ENCODE data around the gene DNAH10.
"Not testable (repeated sequence)": the region's sequence is repeated elsewhere in the genome, so short reads cannot be mapped to it uniquely, and the experiment has no call there.

Gene DNAH10

DNA sequence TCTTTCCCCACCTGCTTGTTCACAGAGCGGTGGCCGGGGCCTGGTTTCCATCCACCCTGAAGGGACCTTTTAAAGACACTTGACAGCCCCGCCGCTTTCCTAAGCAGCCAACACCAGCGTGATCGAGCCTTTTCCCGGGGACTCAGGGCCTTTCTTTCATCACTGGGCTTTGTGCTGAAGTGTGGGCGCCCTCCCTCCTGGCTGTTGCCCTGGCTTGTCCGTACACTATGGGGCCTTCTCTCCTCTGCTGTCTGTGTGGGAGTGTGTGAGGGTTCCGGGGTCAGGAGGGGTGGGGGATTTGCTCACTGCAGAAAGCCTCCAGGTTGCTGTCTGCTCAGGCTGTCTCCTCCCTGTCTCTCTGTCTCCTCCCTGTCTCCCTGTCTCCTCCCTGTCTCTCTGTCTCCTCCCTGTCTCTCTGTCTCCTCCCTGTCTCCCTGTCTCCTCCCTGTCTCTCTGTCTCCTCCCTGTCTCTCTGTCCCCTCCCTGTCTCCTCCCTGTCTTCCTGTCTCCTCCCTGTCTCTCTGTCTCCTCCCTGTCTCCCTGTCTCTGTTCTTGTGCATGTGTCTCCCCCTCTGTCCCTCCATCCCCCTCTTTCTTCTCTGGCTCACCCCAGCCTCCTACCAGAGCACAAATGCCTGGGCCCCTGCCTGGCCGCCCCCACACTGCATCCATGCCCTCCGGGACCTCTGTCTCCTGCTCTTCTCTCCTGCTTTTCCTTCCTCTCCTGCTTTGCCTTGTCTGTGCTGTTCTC lies 145.8 kb downstream of the DNAH10 start:
- DNase-seq (ENCODE audit: low read depth): peak; percentile 68

DNA sequence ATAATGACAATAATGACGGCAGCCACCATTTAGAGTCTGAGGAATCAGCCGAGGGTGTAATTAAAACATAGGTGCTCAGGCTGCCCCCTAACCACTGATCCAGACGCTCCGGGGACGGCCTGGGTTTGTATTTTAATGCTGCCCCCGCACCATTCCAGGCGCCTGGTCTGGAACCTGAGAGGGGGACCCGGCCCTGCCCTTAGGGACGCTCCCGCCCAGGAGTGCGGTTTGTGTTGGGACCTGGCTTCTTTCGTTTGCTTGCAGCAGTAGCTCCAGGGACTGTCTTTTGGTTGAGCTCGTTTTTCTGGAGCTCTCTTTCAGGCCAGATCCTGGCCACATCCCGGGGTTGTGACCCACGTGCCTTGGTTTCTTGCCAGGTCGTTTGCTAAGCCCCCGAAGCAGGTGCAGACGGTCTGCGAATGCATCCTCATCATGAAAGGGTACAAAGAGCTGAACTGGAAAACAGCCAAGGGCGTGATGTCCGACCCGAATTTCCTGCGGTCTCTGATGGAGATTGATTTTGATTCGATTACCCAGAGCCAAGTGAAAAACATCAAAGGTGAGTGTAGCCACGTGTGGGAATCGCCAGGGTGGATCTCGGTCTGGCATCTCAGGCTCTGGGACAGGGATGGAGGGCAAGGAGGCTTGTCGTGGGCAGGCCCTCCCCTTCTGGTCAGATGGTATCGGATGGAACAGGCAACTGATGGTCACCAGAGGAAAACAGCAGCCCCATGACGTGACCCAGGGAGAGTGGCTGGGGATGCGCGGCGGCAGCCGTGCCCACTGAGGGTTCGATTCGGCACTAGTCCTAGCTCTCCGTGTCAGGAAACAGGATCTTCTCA lies 147.0 kb downstream of the DNAH10 start:
- DNase-seq (ENCODE audit: low read depth): no peak

DNA sequence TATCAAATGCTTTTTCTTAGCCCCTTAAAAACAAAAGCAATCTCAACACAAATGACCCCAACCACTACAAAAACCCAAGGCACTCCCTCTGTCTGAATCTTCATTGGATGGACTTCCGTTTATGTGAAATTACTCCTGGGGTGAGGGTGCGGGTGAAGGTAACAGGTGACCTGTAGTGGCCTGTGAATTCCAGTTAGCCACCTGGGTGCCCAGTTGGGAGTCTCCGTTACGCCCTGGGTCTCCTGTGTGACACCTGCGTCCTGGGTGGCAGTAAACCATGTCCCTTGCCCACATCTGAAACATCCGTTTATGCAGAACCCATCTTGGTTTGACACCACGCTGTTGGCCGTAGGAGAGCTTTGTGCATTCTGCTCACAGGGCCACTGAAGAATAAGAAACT lies 148.0 kb downstream of the DNAH10 start:
- DNase-seq (ENCODE audit: low read depth): no peak

DNA sequence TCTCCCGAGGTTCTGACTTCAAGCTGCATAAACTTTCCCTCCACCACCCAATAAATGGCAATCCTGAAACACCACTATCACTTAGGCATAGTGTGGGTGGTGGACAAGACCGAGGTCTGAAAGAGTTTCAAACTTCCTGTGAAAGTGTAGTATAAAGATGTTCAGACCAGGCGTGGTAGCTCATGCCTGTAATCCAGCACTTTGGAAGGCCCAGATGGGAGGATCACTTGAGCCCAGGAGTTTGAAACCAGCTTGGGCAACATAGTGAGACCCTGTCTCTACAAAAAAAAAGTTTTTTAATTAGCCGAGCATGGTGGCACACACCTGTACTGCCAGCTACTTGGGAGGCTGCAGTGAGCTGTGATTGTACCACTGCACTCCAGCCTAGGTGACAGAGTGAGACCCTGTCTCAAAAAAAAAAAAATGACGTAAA lies 148.7 kb downstream of the DNAH10 start:
- DNase-seq (ENCODE audit: low read depth): no peak

DNA sequence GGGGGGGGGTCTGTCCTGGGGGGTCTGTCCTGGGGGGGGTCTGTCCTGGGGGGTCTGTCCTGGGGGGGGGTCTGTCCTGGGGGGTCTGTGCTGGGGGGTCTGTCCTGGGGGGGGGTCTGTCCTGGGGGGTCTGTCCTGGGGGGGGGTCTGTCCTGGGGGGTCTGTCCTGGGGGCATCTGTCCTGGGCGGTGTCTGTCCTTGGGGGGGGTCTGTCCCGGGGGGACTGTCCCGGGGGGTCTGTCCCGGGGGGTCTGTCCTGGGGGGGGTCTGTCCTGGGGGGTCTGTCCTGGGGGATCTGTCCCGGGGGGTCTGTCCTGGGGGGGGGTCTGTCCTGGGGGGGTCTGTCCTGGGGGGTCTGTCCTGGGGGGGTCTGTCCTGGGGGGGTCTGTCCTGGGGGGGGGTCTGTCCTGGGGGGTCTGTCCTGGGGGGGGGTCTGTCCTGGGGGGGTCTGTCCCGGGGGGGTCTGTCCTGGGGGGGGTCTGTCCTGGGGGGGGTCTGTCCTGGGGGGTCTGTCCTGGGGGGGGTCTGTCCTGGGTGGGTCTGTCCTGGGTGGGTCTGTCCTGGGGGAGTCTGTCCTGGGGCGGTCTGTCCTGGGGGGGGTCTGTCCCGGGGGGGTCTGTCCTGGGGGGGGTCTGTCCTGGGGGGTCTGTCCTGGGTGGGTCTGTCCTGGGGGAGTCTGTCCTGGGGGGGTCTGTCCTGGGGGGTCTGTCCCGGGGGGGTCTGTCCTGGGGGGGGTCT lies 149.7 kb downstream of the DNAH10 start:
- DNase-seq (ENCODE audit: low read depth): not testable (repeated sequence)

DNA sequence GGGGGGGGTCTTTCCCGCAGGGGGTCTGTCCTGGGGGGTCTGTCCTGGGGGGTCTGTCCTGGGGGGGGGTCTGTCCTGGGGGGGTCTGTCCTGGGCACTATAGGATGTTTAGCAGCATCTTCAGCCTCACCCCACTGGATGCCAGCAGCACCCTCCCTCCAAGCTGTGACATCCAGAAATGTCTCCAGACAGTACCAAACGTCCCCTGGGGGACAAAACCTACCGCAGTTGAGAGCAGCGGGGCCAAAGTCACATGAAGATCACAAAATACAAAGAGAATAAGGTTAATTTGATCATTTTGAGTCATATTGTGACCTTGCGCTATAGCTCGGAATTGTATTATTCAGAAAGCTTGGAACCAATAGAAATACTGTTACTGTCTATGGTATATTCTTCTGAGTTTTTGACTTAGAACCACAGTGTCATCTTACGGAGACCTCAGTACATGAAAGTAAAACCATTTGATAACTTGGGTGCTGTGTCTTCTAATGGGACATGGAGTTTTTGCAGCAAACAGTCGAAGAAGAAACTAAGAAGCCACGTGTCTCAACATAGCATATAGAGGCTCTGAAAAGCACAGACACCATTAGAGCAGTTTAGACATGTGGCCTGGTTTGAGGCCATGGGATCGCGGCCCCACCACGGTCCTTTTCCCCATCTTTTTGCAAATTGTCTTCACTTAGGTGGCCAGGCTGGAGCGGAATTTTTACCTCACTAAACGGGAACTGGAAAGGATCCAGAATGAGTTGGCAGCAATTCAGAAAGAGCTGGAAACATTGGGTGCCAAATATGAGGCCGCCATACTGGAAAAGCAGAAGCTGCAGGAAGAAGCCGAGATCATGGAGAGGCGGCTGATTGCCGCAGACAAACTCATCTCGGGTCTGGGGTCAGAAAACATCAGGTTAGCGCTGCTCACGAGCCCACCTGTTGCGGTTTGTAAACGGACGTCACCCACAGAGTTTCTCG lies 150.6 kb downstream of the DNAH10 start:
- no peak for DNase-seq (ENCODE audit: low read depth)

DNA sequence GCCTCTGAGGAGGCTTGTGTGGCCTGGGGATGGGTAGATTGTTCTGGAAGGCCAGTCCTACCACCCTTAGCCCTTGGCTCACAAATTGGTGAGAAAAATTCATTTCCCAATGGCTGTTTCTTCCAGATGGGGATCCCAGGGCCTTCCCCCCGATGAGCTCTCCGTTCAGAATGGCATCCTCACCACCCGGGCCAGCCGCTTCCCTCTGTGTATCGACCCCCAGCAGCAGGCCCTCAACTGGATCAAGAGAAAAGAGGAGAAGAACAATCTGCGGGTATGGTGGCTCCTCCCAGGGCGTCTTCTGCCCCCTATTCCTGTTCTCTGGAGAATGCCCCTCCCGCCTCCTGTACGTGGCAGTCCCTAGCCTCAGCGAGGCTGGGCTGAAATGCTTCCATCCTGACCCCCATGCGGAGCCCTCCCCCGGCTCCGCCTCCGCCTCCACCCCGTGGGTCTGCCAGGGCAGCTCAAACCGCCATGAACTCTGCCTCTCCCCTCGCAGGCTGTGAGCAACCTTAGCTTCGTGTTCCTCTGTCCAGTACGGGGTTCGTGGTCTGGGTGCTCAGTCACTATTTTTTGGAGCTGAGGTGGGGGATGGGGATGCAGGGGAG lies 152.7 kb downstream of the DNAH10 start:
- DNase-seq (ENCODE audit: low read depth): no peak

DNA sequence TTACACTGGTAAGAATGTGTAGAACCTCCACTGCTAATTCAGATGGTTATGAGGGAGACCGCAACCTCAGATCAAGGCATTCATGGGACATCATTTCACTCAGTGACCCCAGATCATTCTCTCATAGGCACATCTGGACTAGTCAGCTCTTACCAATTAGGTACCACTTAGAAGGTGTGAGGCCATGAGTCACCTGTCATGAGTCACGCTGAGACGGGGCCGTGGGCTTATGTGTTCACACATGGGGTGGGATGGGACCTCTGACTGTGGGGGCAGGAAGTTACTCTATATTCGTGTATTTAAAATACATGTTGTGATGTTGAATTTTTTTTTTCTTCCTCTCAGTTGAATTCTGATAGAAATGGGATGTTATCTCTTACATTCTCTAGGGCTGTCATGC lies 154.6 kb downstream of the DNAH10 start:
- DNase-seq (ENCODE audit: low read depth): no peak

DNA sequence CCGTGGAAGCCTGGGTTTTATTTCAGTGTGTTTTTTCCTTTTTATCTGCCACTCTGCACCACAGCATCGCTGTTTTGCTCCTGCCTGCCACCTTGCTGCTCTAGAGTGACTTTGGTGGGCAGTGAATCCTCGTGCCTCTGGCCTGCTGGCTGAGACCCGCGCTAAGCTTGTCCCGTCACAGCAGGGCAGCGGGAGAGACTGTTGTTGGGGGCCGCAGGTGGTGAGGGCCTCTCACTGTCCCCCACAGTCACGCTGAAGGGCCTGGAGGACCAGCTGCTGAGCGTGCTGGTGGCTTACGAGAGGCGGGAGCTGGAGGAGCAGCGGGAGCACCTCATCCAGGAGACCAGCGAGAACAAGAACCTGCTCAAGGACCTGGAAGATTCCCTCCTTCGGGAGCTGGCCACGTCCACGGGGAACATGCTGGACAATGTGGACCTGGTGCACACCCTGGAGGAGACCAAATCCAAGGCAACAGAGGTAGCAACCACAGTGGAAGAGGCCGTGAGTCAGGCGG lies 155.3 kb downstream of the DNAH10 start:
- DNase-seq (ENCODE audit: low read depth): no peak

DNA sequence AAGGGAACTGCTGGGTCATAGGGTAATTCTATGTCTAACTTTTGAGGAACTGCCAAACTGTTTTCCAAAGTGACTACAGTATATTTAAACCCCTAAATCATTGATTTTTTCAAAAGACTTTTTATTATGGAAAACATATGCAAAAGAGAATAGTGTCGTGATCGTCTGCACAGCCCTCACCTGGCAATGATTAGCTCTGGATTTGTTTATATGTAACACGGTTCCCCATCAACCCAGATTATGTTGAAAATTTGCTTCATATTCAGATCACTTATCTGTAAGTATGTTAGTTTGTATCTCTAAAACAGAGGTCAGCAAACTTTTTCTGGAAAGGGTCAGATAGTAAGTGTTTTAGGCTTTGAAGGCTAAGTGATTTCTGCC lies 157.9 kb downstream of the DNAH10 start:
- no peak for DNase-seq (ENCODE audit: low read depth)

DNA sequence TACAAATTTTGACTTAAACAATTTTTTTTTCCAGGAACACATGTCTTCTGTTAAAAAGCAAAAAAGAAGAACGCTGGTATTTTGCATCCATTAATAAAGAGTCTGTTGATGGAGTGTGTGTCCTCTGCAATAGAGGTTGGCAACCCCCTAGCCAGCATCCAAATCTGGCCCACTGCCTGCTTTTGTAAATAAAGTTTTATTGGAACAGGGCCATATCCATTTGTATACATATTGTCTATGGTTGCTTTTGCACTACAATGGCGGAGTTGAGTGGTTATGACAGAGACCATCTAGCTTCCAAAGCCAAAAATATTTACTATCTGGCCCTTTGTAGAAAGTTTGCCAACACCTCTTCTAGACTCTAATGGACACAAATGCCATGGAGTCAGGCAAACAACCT lies 160.9 kb downstream of the DNAH10 start:
- DNase-seq (ENCODE audit: low read depth): no peak

DNA sequence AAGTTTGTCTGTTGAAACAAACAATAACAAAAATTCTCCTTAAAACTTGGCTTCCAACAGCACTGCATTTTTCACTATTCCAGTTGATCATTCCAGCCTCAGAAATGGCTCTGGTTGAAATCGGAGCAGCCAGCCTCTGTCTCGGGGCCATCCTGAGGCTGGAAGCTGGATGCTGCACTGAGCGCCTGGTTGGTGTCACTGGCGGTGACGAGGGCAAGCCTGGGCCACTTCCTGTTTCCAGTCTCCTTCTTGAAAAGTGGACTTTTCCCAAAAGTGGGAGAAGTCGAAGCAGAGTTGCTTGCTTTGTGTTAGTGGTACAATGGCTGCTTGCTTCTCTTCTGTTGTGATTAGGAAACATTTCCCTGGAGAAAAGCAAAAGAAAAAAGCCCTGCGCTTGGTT lies 161.8 kb downstream of the DNAH10 start:
- no peak for DNase-seq (ENCODE audit: low read depth)

DNA sequence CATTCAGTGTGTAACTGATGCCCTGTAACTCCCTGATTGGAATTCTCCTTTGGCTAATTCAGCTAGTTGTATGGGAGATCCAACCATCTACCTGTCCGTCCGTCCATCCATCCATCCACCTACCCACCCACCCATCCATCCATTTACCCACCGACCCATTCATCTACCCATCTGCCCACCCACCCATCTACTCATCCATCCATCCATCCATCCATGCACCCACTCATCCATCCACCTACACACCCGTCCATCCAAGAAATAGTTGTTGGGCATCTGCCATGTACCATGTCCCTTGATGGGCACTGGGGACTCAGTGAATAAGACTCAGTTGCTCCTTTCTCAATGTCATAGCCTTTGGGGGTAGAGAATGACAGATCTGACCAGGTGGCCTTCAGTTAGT lies 162.4 kb downstream of the DNAH10 start:
- no peak for DNase-seq (ENCODE audit: low read depth)

DNA sequence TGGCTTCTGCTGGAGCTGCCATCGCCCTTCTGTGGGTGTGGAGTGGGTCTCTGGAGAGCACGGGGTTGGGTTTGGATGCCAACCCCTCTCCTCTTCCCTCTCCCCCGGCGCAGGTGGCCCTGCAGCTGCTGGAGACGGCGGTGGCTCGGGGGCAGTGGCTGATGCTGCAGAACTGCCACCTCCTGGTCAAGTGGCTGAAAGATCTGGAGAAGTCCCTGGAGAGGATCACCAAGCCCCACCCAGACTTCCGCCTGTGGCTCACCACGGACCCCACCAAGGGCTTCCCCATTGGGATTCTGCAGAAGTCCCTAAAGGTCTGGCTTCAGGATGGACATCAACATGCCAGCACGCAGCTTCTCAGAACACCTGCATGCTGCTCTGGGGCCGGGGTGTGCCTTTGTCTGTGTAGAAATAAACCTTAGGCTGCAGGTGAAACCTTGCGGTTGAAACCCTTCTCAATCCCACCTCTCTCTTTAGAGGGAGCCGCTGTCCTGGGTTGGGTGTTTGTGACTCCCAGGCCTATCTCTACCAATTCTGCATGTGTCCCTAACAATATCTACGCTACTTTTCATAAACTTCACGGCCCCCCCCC lies 166.3 kb downstream of the DNAH10 start:
- DNase-seq (ENCODE audit: low read depth): no peak

DNA sequence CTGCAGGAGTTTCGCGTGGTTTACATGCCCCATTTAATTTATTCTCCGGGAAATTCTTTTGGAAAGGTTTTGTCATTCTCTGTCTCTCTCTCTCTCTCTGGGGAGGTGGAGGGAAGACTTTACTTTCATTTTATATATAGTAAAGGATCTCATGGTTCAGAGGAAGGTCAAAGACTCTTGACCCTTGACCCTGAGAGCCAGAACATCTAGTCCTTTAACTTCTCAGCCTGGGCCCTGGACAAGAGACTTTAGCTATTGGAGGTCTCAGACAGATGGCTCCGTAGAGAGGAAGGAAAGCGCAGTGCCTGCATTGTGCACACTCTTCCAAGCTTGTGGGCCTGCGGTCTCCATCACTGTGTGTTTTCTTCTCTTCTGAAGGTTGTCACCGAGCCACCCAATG lies 166.8 kb downstream of the DNAH10 start:
- DNase-seq (ENCODE audit: low read depth): no peak

DNA sequence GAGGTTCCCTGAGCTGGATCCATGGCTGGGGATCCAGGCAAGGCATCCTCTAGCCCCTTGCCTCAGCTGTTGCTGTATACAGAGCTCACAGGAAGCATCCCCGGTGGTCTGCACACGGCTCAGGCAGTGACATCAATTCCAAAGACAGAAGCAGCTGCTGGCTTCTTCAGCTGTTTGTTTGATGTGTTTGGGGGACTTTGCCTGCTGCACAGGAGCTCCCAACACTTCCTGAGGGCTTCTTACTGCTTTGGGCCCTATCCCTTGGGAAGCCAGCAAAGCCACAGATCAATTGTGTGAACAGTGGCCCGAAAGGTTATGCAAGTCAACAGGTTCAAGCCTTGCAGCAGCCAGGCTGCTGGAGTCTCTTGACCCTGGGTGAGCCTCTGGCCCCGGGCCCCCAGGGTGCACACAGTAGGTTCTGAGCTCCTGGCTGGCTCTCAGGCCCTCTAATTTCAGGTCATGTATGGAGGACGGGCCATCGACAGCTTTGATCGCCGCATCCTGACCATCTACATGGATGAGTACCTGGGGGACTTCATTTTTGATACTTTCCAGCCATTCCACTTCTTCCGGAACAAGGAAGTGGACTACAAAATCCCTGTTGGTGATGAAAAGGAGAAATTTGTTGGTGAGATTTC lies 168.0 kb downstream of the DNAH10 start:
- no peak for DNase-seq (ENCODE audit: low read depth)

DNA sequence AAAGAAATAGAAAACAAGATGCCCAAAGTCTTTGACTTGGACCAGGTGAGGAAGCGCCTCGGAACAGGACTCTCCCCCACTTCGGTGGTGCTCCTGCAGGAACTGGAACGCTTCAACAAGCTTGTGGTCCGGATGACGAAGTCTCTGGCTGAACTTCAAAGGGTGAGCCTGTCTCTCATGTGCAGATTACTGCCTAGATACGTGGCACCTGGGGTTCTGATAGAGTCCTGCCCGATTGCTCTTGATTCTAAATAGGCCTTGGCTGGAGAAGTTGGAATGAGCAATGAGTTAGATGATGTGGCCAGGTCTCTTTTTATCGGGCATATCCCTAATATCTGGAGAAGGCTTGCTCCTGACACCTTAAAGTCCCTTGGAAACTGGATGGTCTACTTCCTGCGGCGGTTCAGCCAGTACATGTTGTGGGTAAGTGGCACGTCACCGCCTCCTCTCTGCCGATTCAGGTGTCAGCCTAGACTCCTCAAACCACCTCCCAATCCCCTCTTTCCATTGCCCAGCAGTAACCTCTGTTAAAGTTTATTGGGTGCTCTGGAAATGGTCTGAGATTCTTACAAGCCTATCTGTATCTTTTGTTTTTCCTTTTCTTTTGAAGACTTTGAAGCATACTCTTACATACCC lies 169.7 kb downstream of the DNAH10 start:
- no peak for DNase-seq (ENCODE audit: low read depth)

DNA sequence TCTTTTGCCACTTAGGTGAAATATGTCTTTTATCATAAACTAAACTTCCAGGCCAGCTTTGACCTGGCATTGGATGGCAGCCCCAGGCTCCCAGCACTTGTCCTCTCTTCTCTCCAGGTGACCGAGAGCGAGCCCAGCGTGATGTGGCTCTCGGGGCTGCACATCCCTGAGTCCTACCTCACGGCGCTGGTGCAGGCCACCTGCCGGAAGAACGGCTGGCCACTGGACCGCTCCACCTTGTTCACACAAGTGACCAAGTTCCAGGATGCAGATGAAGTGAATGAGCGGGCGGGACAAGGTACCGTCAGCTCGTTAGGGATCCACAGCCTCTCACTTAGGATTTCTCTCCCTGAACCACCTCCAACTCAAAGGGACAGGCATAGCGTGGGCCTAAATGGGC lies 171.1 kb downstream of the DNAH10 start:
- no peak for DNase-seq (ENCODE audit: low read depth)

DNA sequence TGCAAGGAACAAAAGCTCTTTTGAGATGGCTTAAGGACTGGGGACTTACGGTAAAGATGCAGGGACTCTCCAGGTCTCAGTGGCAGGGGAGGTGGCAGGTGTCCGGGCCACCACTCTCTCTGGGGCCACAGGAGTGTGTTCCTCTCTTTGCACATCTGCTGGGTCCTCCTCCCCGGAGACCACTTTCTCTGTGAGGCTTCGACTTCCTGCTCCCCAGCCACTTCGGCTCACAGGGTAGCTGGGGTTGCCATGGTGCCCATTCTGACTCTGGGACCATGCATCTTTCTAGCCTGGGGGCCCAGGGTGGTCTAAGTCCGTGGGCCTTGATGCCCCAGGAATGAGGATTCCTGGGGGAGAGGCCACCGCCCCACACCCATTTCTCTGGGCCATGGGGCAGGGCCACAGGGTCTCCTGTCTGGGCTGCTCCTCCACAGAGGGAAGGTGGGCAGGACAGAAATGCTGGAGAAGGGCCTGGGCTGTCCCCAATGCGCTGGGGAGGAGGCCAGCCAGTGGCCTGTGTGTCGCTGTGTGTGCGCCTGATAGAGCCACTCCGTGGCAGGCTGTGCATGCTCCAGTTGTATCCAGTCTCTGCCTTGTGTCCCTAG lies 172.0 kb downstream of the DNAH10 start:
- no peak for DNase-seq (ENCODE audit: low read depth)

Measured in amniotic epithelial cell (primary cell).